MG63 (cell line): ENCODE results near the gene PCP2. TPM values are rescaled to one million over a fixed set of nuclear protein-coding genes. Genes with fewer than 3 reads are reported as not detected.

ENCODE experiments used
- DNase-seq: peaks from one replicate; pipeline ENCODE4 v3.0.0-alpha.2; 2020
- H3K27me3 ChIP-seq: fragments of 250-450 bp; sonication (Bioruptor Pico); 2 replicates; pipeline ENCODE4 v1.5.1; 2020; ENCODE audit warnings: mild to moderate bottlenecking, moderate library complexity
- H3K36me3 ChIP-seq: fragments of 250-450 bp; sonication (Bioruptor Pico); 2 replicates; pipeline ENCODE4 v1.5.1; 2020; ENCODE audit warnings: mild to moderate bottlenecking, moderate library complexity
- H3K4me3 ChIP-seq: fragments of 250-450 bp; sonication (Bioruptor Pico); 2 replicates; pipeline ENCODE4 v1.5.1; 2020; ENCODE audit warnings: mild to moderate bottlenecking, moderate library complexity
- H3K9me3 ChIP-seq: fragments of 250-450 bp; sonication (Bioruptor Pico); 2 replicates; pipeline ENCODE4 v1.5.1; 2020; ENCODE audit warnings: mild to moderate bottlenecking, moderate library complexity
- total RNA-seq: library from RNA; depleted of rRNA; stranded (reverse); fragments of >200 nt; shearing (Covaris generic); gene quantifications from 2 replicates; pipeline ENCODE4 v1.2.3, GENCODE V29; 2014; ENCODE audit warnings: low replicate concordance

The PCP2 gene
- total RNA-seq, 1 experiment from 2014 or later: not detected

GRCh38 chr19:7669641-7670040 is 36.1 kb upstream of the PCP2 start:
- DNase-seq: no peak
- H3K36me3 ChIP-seq: no peaks in the 10 kb centered on the region
- H3K27me3 ChIP-seq: peaks cover 58% of the 10 kb centered on the region
- peaks cover 13% of the 10 kb centered on the region for H3K9me3 ChIP-seq
- no peak overlapping the region for H3K4me3 ChIP-seq

DNA sequence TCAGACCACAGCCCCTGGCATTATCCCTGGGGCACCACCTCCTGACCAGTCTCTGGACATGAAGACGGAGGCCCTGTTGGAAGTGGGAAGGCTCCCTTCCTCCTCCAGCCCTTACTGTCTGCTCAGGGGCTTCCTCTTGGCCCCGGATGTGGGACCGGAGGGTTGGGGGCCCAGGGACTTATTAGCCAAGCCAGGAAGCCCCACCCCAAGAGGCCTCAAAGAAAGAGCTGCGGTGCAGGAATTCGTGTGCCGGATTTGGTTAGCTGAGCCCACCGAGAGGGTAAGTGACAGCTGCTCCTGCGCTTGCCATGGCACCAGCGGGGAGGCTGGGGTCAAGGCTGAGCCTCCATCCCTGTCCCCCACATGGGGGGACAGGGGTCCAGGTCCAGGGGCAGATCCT is 35.3 kb upstream of the PCP2 start, which contains the start of gene RETN:
RETN (plus strand) TSS at position 208 of the 400 bp plus-strand sequence. CDS start 278 bp downstream, outside the sequence.
- no peak for DNase-seq
- Histone ChIP-seq H3K9me3 (peaks cover 7% of the 10 kb centered on the region), H3K36me3 (no peaks in the 10 kb centered on the region), H3K4me3 (no peak within 1 kb of the TSS), H3K27me3 (peaks cover 61% of the 10 kb centered on the region)

DNA sequence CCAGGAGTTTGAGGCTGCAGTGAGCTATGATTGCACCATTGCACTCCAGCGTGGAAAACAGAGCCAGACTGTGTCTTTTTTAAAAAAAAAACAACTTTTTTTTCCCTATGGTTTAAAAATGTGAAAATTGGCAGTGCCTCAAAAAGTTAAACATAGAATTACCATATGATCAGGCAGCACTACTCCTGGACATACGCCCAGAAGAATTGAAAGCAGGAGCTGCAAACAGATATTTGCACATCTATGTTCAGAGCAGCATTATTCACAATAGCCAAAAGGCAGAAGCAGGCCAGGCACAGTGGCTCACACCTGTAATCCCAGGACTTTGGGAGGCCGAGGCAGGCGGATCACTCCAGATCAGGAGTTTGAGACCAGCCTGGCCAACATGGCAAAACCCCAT is 31.6 kb upstream of the PCP2 start:
- peaks cover 59% of the 10 kb centered on the region for H3K27me3 ChIP-seq
- no peaks in the 10 kb centered on the region for H3K36me3 ChIP-seq
- H3K9me3 ChIP-seq: no peaks in the 10 kb centered on the region
- no peak for DNase-seq
- no peak overlapping the region for H3K4me3 ChIP-seq

DNA sequence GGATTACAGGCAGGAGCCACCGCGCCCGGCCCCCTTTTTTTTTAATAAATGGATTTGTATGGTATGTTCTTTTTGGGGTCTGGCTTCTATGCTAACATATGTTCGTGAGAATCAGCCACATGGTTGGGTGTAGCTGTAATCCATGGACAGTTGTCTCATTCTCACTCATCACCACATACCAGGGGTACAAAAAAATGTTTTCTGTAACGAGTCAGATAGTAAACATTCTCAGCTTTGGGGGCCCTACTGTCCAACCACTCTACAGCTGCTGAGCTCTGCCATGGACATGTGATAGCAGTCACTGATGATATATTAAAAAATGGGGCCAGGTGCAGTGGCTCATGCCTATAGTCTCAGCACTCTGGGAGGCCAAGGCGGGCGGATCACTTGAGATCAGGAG is 30.2 kb upstream of the PCP2 start:
- Histone ChIP-seq H3K36me3 (no peaks in the 10 kb centered on the region), H3K27me3 (peaks cover 54% of the 10 kb centered on the region), H3K9me3 (no peaks in the 10 kb centered on the region), H3K4me3 (no peak overlapping the region)
- no peak for DNase-seq

- peak; percentile 55 for DNase-seq
- Histone ChIP-seq H3K4me3 (no peak overlapping the region), H3K36me3 (no peaks in the 10 kb centered on the region), H3K27me3 (peaks cover 56% of the 10 kb centered on the region), H3K9me3 (no peaks in the 10 kb centered on the region)
Measured at GRCh38 chr19:7662657-7663056, 29.1 kb upstream of the PCP2 start.

DNA sequence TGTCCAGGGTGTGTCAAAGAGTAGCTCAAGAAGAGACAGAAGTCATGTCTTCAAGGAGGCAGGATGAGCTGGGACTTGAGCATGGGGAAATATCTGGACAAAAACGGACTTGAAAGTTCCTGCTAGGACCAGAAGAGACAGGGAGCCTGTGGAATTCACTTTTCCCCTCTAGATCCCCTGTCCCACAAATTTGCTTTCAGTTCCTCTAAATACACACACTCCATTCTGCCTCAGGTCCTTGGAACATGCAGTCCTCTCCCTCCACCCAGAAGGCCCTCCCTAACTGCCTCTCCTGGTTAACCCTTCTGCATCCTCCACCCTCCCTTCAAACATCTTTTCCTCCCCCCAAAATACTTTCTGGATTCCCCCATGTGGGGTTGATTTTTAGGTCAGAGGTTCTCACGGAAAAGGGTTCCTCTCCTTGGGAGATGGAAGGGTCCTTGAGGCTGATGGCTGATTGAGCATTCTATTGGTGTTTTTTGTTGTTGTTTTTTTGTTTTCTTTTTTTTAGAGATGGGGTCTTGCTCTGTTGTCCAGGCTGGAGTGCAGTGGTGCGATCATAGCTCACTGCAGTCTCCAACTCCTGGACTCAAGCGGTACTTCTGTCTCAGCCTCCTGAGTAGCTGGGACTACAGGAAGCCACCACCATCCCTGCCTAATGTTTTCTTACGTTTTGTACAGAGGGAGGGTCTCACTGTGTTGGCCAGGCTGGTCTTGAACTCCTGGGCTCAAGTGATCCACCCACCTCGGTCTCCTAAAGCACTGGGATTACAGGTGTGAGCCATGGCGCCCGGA is 28.4 kb upstream of the PCP2 start:
- Histone ChIP-seq H3K4me3 (no peak overlapping the region), H3K9me3 (no peaks in the 10 kb centered on the region), H3K36me3 (no peaks in the 10 kb centered on the region), H3K27me3 (peaks cover 56% of the 10 kb centered on the region)
- no peak for DNase-seq

- H3K27me3 ChIP-seq: peaks cover 50% of the 10 kb centered on the region
- H3K4me3 ChIP-seq: no peak overlapping the region
- H3K36me3 ChIP-seq: no peaks in the 10 kb centered on the region
- H3K9me3 ChIP-seq: no peaks in the 10 kb centered on the region
- DNase-seq: no peak
Measured at GRCh38 chr19:7658219-7658686, 24.7 kb upstream of the PCP2 start.

DNA sequence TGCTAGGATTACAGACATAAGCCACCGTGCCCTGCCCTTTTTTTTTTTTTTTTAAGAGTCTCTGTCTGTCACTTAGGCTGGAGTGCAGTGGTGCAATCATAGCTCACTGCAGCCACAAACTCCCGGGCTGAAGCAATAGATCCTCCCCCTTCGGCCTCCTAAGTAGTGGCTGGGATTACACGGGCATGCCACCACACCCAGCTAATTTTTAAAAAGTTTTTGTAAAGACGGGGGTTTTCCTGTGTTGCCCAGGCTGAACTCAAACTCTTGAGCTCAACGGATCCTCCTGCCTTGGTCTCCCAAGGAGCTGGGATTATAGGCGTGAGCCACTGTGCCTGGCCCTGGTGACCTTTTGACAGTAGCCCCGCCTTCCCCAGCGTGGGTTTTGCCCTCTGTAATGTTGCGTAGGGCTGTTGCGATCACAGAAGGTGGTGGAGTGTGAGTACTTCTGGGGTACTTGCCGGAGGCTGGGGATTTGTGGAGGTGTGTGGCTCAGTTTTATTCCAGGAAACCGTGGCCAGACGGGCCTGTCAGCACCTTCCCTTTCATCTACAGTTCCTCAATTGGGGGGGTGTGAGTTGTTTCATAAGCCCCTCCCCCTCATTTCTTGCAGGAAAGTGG is 23.7 kb upstream of the PCP2 start:
- no peaks in the 10 kb centered on the region for H3K9me3 ChIP-seq
- H3K4me3 ChIP-seq: no peak overlapping the region
- H3K27me3 ChIP-seq: peaks cover 40% of the 10 kb centered on the region
- no peak for DNase-seq
- H3K36me3 ChIP-seq: no peaks in the 10 kb centered on the region

DNA sequence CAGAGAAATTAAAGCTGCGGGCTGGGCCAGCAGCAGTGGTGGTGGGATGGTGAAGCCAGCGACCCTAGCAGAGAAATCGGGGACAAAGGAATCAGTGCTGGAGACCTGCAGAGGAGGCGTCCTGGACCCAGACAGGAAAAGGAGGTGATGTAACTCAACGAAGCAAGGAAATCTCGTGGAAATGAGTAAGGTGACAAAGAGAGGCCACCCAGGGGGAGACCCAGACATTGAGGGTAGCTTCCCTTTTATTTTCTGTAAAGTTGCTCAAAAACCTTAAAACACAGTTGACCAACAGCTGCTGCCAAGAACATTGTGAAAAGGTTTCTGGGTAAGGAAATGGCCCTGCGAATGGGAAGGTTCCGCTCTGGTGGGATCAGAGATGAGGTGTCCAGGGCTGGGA is 22.1 kb upstream of the PCP2 start:
- no peaks in the 10 kb centered on the region for H3K9me3 ChIP-seq
- no peaks in the 10 kb centered on the region for H3K36me3 ChIP-seq
- H3K4me3 ChIP-seq: no peak overlapping the region
- peaks cover 35% of the 10 kb centered on the region for H3K27me3 ChIP-seq
- DNase-seq: no peak

- Histone ChIP-seq H3K36me3 (no peaks in the 10 kb centered on the region), H3K4me3 (no peak overlapping the region), H3K9me3 (no peaks in the 10 kb centered on the region), H3K27me3 (peaks cover 33% of the 10 kb centered on the region)
- DNase-seq: no peak
Measured at GRCh38 chr19:7654401-7654800, 20.9 kb upstream of the PCP2 start.

DNA sequence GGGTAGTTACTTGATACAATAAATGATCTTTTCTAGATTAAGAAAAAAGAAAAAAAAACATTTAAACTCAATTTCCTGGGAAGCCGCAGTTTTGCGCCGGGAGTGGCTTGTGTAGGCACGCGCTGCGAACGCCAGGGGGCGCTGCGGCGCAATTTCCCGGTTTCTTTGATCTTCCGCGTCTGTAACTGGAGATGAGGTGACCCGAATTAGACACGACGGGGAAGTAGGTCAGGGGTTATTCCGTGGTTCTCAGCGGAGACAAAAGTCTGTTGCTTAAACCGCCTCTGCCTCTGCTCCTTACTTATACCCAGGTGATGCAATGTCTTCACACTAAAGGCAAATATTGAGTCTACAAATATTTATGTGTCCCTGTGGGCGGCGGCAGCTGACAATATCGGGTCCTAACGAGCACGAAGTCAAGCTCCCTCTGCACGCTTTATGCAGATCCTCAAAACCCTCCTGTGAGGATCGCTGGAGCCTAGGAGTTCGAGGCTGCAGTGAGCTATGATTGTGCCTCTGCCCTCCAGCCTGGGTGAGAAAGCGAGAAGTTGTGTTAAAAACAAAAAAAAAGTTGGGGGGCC is 18.6 kb upstream of the PCP2 start:
- peak overlapping the region; percentile 21 for H3K4me3 ChIP-seq
- DNase-seq: peak; percentile 74
- peaks cover 21% of the 10 kb centered on the region for H3K27me3 ChIP-seq
- H3K36me3 ChIP-seq: no peaks in the 10 kb centered on the region
- H3K9me3 ChIP-seq: no peaks in the 10 kb centered on the region

DNA sequence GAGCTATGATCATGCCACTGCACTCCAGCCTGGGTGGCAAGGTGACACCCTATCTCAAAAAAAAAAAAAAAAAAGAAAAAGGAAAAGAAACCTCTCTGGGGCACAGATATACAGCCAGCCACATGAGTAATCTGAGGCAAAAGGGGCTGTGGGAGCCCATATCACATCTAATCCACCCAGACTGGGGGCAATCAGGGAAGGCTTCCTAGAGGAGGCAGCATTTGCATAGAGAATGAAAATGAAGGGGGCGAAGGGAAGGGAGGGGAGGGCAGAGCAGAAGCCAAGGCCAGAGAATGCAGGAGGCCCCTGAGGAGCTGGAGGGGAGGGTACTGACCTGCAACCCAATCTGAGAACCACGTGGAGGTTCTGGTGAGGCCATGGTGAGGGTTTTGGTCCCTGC is 16.6 kb upstream of the PCP2 start:
- no peak for DNase-seq
- H3K9me3 ChIP-seq: no peaks in the 10 kb centered on the region
- H3K27me3 ChIP-seq: peaks cover 24% of the 10 kb centered on the region
- H3K36me3 ChIP-seq: no peaks in the 10 kb centered on the region
- H3K4me3 ChIP-seq: no peak overlapping the region

- no peak for DNase-seq
- H3K9me3 ChIP-seq: no peaks in the 10 kb centered on the region
- peaks cover 22% of the 10 kb centered on the region for H3K27me3 ChIP-seq
Measured at GRCh38 chr19:7648265-7649014, 14.9 kb upstream of the PCP2 start.

GRCh38 chr19:7647156-7647555 is 13.6 kb upstream of the PCP2 start:
- Histone ChIP-seq H3K9me3 (no peaks in the 10 kb centered on the region), H3K4me3 (no peak overlapping the region), H3K36me3 (no peaks in the 10 kb centered on the region), H3K27me3 (peaks cover 23% of the 10 kb centered on the region)
- no peak for DNase-seq

More at GRCh38 chr19:7648265-7649014, 14.9 kb upstream of the PCP2 start:
- Histone ChIP-seq H3K4me3 (no peak overlapping the region), H3K36me3 (no peaks in the 10 kb centered on the region)

- peaks cover 19% of the 10 kb centered on the region for H3K27me3 ChIP-seq
- DNase-seq: no peak
- H3K9me3 ChIP-seq: no peaks in the 10 kb centered on the region
- no peaks in the 10 kb centered on the region for H3K36me3 ChIP-seq
- H3K4me3 ChIP-seq: no peak overlapping the region
Measured at GRCh38 chr19:7646426-7646700, 12.8 kb upstream of the PCP2 start.

DNA sequence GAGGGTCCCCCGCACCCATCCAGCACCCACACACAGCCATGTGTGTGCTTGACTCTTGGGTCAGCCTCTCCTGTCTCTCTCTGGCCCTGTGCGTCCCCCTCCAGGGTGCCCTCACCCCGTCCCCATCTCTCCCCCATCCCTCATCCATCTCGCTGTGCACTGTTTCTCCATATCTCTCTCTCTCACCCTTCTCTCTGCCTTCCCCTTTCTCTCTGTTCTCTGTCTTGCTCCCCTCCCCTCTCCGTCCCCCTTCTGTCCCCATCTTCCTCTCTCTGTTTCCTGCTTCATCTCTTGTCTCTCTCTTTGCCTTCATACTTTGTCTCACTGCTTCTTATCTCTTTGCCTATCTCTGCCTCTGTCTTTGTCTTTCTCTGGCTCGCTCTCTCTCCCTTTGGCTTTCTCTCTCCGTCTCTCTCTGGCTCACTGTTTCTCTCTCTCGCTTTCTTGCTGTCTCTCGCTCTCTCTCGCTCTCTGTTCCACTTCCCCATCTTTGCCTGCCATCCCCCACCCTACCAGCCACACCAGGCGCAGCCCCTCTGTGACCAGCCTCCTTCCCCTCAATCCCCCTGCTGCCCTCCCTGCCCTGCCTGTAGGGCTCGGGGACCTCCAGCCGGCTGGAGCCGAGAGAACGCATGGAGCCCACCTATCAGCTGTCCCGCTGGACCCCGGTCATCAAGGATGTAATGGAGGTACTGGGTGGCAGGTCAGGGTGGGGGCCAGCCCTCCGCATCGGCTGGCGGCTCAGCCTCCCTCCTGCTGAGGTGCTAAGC is 12.3 kb upstream of the PCP2 start:
- DNase-seq: no peak
- peaks cover 13% of the 10 kb centered on the region for H3K27me3 ChIP-seq
- no peaks in the 10 kb centered on the region for H3K9me3 ChIP-seq
- no peaks in the 10 kb centered on the region for H3K36me3 ChIP-seq
- H3K4me3 ChIP-seq: no peak overlapping the region
